Stimulated activated naive CD4-positive, alpha-beta T cell (primary cell): ENCODE data around the gene CENPC.
"Not testable (repeated sequence)": the region's sequence is repeated elsewhere in the genome, so short reads cannot be mapped to it uniquely, and the experiment has no call there.

ENCODE experiments used
- DNase-seq, 6 experiments: peaks; one replicate each; lab custom pipeline; 2025; lab: John Stamatoyannopoulos, UW

The CENPC gene

GRCh38 chr4:67475155-67475554, 70.1 kb downstream of the CENPC start:
- no peak for DNase-seq

GRCh38 chr4:67470871-67471270, 74.4 kb downstream of the CENPC start:
- DNase-seq, result no peak

DNA sequence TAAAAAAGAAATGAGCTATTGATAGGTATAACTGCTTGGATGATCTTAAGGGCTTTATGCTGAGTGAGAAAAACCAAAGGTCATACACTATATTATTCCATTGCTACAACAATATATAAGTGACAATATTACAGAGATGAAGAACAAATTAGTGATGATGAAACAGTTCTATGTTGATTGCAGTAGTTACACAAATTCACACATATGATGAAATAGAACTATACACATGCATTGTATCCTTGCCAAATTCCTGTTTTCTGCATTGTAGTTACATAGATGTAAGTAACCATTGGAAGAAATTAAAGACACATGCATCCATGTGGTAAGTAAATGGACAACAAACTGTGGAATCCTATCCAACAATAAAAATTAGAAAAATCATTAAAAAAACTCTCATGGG, 76.5 kb downstream of the CENPC start:
- DNase-seq, result no peak

DNA sequence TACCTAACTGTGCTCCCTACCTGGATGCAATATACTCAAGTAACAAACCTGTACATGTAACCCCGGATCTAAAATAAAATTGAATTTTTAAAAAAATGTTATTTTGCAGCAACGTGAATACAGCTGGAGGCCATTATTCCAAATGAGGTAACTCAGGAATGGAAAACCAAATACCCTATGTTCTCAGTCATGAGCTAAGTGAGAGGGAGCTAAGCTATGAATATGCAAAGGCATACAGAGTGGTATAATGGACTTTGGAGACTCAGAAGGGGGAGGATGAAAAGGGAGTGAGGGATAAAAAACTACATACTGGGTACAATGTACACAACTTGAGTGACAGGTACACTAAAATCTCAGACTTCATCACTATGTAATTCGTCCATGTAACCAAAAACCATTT, 78.6 kb downstream of the CENPC start:
- DNase-seq, result no peak

- no peak for DNase-seq
Observed at GRCh38 chr4:67465763-67466052, 79.6 kb downstream of the CENPC start.

DNA sequence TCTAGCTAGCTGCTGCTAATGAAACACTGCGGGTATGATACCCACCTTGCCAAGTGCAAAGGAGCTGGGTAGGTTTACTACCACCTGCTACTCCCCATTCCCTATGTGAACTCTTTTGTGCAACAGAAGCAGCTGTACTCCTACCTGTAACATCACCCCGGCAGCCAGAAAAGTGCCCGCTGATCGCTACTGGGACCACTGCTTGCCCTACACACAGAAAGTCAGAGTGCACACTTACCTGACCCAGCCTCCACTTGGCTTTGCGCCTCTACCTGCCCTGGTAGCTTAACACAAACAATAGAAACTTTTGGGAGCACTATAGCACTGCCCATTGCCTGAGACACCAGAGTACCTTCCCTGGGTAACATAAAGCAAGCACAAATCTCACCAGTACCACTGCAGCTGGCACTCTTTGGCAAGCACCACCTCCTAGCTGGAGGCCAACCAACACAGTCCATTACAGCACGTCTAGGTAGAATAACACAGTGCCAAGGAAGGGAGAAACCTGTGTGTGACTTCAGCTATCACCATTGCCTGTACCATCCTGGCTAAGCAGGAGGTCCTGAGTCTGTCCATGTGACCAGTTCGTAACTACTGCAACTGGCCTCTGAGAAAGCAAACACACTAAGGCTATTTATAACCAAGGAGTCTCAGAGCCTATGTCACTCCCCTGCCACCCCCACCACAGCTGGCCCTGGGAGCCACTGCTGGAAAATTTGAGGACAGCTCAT, 80.1 kb downstream of the CENPC start:
- no peak for DNase-seq

GRCh38 chr4:67460574-67460973, 84.7 kb downstream of the CENPC start:
- no peak for DNase-seq

DNA sequence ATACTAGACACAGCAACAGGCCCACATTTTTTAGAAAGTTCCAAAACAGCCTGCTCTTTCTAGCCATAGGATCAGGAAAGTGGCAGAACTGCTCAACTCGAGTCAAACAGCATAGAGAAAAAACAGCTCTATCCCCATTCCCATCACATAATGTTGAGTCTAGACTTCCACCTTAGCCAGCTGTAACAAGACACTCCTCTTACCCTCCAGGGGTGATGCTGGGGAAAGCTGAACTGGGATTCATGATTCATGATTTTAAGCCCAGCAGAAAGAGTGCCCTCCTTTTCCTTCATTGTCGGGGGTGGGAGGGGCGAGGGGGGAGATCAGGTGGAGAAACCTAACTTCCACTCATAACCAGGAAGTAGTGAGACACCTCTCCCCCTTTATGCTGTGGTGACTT, 86.1 kb downstream of the CENPC start:
- DNase-seq, result no peak

- no peak for DNase-seq
Observed at GRCh38 chr4:67456577-67457196, 88.6 kb downstream of the CENPC start.

DNA sequence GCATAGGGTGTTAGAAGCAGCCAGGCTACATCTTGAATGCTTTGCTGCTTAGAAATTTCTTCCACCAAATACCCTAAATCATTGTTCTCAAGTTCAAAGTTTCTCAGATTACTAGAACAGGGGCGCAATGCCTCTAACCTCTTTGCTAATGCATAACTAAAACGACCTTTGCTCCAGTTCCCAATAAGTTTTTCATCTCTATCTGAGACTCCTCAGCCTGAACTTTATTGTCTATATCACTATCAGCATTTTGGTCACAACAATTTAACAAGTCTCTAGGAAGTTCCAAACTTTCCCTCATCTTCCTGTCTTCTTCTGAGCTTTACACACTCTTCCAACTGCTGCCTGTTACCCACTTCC, 92.5 kb downstream of the CENPC start:
- DNase-seq, result not testable (repeated sequence)

GRCh38 chr4:67452100-67452845, 93.0 kb downstream of the CENPC start:
- no peak for DNase-seq

- no peak for DNase-seq
Observed at GRCh38 chr4:67451464-67451863, 93.8 kb downstream of the CENPC start.

DNA sequence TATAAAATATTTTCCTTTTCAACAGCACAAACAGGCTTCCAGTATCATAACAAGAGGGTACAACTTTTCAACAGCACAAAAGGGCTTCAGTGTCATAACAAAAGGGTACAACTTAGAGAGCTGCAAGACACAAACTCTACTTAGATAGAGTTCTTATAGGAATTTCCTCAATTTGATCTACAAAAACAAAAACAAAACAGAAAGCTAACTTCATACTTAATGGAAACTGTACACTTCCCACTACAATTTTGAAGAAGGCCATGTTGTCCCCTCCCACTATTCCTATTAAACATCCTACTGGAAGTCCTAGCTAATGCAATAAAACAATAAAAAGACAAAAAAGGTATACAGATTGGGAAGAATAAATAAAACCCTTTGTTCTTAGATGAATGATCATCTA, 96.7 kb downstream of the CENPC start:
- DNase-seq, result no peak

DNA sequence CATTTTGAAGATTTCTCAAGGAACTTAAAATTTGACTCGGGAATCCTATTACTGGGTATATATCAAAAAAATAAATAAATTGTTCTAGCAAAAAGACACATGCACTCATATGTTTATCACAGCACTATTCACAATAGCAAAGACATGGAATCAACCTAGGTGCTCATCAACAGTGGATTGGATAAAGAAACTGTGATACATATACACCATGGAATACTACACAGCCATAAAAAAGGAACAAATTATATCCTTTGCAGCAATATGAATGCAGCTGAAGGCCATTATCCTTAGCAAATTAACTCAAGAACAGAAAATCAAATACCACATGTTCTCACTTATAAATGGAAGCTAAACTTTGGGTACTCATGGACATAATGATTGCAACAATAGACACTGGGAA, 97.4 kb downstream of the CENPC start:
- DNase-seq, result no peak

DNA sequence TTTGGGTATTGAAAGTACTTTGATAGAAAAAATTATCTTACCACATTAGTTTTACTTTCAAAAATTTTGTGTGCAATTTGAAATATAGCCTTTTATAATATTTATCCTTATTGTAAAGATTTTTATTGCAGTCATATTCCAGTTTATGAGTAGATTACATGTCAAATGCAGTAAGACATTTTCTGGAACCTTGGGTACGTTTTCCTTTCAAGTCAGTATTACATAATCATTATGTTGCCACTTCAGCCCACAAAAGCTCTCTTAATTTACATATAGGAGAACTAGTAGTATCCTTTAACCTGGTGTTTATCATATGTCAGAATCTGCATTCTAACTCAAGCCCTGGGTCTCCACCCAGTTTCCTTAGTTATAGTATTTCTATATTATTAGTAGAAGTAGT, 98.5 kb downstream of the CENPC start:
- DNase-seq, result no peak

GRCh38 chr4:67445881-67446280, 99.4 kb downstream of the CENPC start:
- not testable (repeated sequence) for DNase-seq

- DNase-seq, result no peak
Observed at GRCh38 chr4:67438975-67439374, 106.3 kb downstream of the CENPC start.

- no peak for DNase-seq
Observed at GRCh38 chr4:67437974-67438713, 107.2 kb downstream of the CENPC start.

DNA sequence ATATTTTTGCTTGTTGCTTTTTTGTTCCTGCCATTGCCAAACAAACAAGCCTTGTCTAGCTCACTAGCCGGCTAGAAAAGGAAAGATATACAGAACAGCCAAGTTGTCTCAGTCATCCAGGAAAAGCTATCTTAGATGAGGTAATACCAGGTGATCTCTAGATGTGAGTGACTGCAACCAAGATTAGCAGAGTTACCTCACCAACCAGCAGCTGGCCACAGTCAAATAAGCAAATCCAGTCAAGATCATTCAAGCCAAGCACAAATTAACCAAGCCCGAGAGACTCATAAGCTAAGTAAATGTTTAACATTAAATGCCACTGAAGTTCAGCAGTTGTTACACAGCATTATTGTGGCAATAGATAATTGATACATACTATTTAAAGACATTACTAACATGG, 108.6 kb downstream of the CENPC start:
- no peak for DNase-seq

DNA sequence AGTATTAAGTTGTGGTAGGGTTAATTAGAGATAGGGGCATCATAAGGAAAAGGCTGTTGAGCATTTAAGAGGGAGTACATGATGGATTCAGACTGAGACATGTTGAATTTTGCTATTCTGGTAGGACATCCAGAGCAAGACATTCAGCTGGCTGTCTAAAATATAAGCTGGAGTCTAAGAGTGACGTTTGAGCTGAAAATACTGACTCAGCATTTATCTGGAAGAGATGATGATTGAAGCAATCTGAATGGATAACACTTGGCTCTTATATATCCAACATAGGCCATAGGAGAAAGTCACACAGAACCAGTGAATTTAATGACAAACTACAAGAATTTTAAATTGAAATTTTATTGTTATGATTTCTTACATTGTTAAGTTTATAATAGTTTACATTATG, 114.3 kb downstream of the CENPC start:
- no peak for DNase-seq

- no peak for DNase-seq
Observed at GRCh38 chr4:67428819-67429218, 116.5 kb downstream of the CENPC start.
